Neural cell (in vitro differentiated cells): ENCODE measurements around the gene USB1. TPM values are rescaled to one million over a fixed set of nuclear protein-coding genes. Genes with fewer than 3 reads are reported as not detected.

Experiments
- H2AFZ ChIP-seq: fragments of 200-600, 300-800 bp; sonication (generic), shearing (Covaris generic); 2 replicates; pipeline ENCODE4 v1.6.0; 2014; ENCODE audit warnings: low read depth, mild to moderate bottlenecking, antibody characterized with exemption, low read length, moderate library complexity
- H3F3A ChIP-seq: fragments of 200-600 bp; shearing (Covaris generic); 2 replicates; pipeline ENCODE4 v1.6.1; 2016; ENCODE audit warnings: mild to moderate bottlenecking, moderate library complexity, mixed read lengths, antibody characterized with exemption, low read length; ENCODE audit not compliant: insufficient read depth, poor library complexity, severe bottlenecking
- H3K27ac ChIP-seq: fragments of 200-600, 300-800 bp; sonication (generic), shearing (Covaris generic); 2 replicates; pipeline ENCODE4 v1.5.1; 2014; ENCODE audit warnings: mild to moderate bottlenecking, low read length, moderate library complexity
- H3K27me3 ChIP-seq: fragments of 300-800, 200-600 bp; sonication (generic), shearing (Covaris generic); 2 replicates; pipeline ENCODE4 v1.6.0; 2014; ENCODE audit warnings: mild to moderate bottlenecking, low read depth, low read length, moderate library complexity; ENCODE audit not compliant: insufficient read depth
- H3K36me3 ChIP-seq: fragments of 300-800, 200-600 bp; sonication (generic), shearing (Covaris generic); 2 replicates; pipeline ENCODE4 v1.5.1; 2014; ENCODE audit warnings: mild to moderate bottlenecking, antibody characterized with exemption, low read length, moderate library complexity; ENCODE audit not compliant: insufficient read depth
- H3K4me2 ChIP-seq: fragments of 300-800, 200-600 bp; sonication (generic), shearing (Covaris generic); 2 replicates; pipeline ENCODE4 v1.6.0; 2014; ENCODE audit warnings: mild to moderate bottlenecking, low read length
- H3K4me3 ChIP-seq: fragments of 300-800, 200-600 bp; sonication (generic), shearing (Covaris generic); 2 replicates; pipeline ENCODE4 v1.5.1; 2014; ENCODE audit warnings: mild to moderate bottlenecking, low read length, moderate library complexity
- H3K79me2 ChIP-seq: fragments of 200-600 bp; shearing (Covaris generic); replicated peaks from 2 replicates; pipeline ENCODE4 v1.6.0; 2014; ENCODE audit warnings: mild to moderate bottlenecking, low read length, moderate library complexity; ENCODE audit not compliant: insufficient read depth
- H3K9ac ChIP-seq: fragments of 300-800, 200-600 bp; sonication (generic), shearing (Covaris generic); 2 replicates; pipeline ENCODE4 v1.6.1; 2016; ENCODE audit warnings: mild to moderate bottlenecking, low read length, mixed read lengths
- H3K9me2 ChIP-seq: fragments of 200-600 bp; shearing (Covaris generic); 2 replicates; pipeline ENCODE4 v1.6.1; 2016; ENCODE audit warnings: mild to moderate bottlenecking, low read length, mixed read lengths; ENCODE audit not compliant: insufficient read depth
- H3K9me3 ChIP-seq: fragments of 200-600, 300-800 bp; sonication (generic), shearing (Covaris generic); 2 replicates; pipeline ENCODE4 v1.6.1; 2016; ENCODE audit warnings: mild to moderate bottlenecking, mixed run types, low read length, moderate library complexity, mixed read lengths
- H4K20me1 ChIP-seq: fragments of 200-600 bp; shearing (Covaris generic); 2 replicates; pipeline ENCODE4 v1.6.1; 2016; ENCODE audit warnings: mild to moderate bottlenecking, mixed run types; ENCODE audit not compliant: insufficient read depth
- CTCF ChIP-seq: fragments of 450-650 bp; IDR thresholded peaks from 2 replicates; pipeline ENCODE4 v1.5.1; 2014; ENCODE audit warnings: antibody characterized with exemption, mild to moderate bottlenecking, moderate library complexity; ENCODE audit not compliant: poor library complexity, severe bottlenecking
- EP300 ChIP-seq: fragments of 450-650 bp; conservative IDR thresholded peaks from 2 replicates; pipeline ENCODE4 v1.6.1; 2014; ENCODE audit warnings: antibody characterized with exemption, mild to moderate bottlenecking, moderate library complexity; ENCODE audit not compliant: poor library complexity, severe bottlenecking
- EZH2 ChIP-seq: fragments of 200-600, 300-800 bp; shearing (Covaris generic), sonication (generic); IDR thresholded peaks from 2 replicates; pipeline ENCODE4 v1.6.1; 2014; ENCODE audit warnings: antibody characterized with exemption, low read length, borderline replicate concordance, mild to moderate bottlenecking; ENCODE audit not compliant: insufficient read depth, poor library complexity, severe bottlenecking
- MXI1 ChIP-seq: fragments of 450-650 bp; conservative IDR thresholded peaks from 2 replicates; pipeline ENCODE4 v1.6.1; 2014; ENCODE audit warnings: antibody characterized with exemption, mild to moderate bottlenecking; ENCODE audit not compliant: poor library complexity, severe bottlenecking
- POLR2AphosphoS5 ChIP-seq: IDR thresholded peaks from 2 replicates; pipeline ENCODE4 v1.6.1; 2012
- RAD21 ChIP-seq: fragments of 450-650 bp; conservative IDR thresholded peaks from 2 replicates; pipeline ENCODE4 v1.6.1; 2014; ENCODE audit warnings: antibody characterized with exemption, mild to moderate bottlenecking, moderate library complexity
- REST ChIP-seq: IDR thresholded peaks from 2 replicates; pipeline ENCODE4 v1.6.1; 2012; ENCODE audit warnings: borderline replicate concordance
- SMC3 ChIP-seq: fragments of 450-650 bp; conservative IDR thresholded peaks from 2 replicates; pipeline ENCODE4 v1.6.1; 2014; ENCODE audit warnings: antibody characterized with exemption, mild to moderate bottlenecking, moderate library complexity; ENCODE audit not compliant: poor library complexity
- TAF1 ChIP-seq: IDR thresholded peaks from 2 replicates; pipeline ENCODE4 v1.6.1; 2012; ENCODE audit warnings: low read depth
- polyA plus RNA-seq: library from polyadenylated mRNA; depleted of rRNA; stranded (reverse); fragments of >200 nt; gene quantifications from 2 replicates; pipeline ENCODE4 v1.2.3, GENCODE V29; 2014

Gene USB1
- polyA plus RNA-seq, 1 donor from 2014 or later, result 25.7 TPM

GRCh38 chr16:58043571-58044155, 42.5 kb downstream of the USB1 start:
- no peak overlapping the region for H3K4me3 ChIP-seq
- H3K9me2 ChIP-seq, result no peaks in the 10 kb centered on the region
- no peaks in the 10 kb centered on the region for H3K9me3 ChIP-seq
- H3K79me2 ChIP-seq, result no peaks in the 10 kb centered on the region
- no peak overlapping the region for H3K27ac ChIP-seq
- H3K9ac ChIP-seq, result no peak overlapping the region
- no peak overlapping the region for H3K4me2 ChIP-seq
- no peaks in the 10 kb centered on the region for H3K36me3 ChIP-seq
- H3F3A ChIP-seq, result no peaks in the 10 kb centered on the region
- TF ChIP-seq RAD21 (no peak), CTCF (no peak), POLR2AphosphoS5 (no peak), REST (no peak), MXI1 (no peak), EP300 (no peak), TAF1 (no peak), EZH2 (no peak), SMC3 (no peak)
- H3K27me3 ChIP-seq, result no peaks in the 10 kb centered on the region
- no peak overlapping the region for H2AFZ ChIP-seq
- no peaks in the 10 kb centered on the region for H4K20me1 ChIP-seq

- H3K36me3 ChIP-seq, result no peaks in the 10 kb centered on the region
- H3K9me2 ChIP-seq, result no peaks in the 10 kb centered on the region
- H3K79me2 ChIP-seq, result no peaks in the 10 kb centered on the region
- no peak overlapping the region for H3K4me3 ChIP-seq
- H3K27me3 ChIP-seq, result no peaks in the 10 kb centered on the region
- H3K9me3 ChIP-seq, result no peaks in the 10 kb centered on the region
- H3K27ac ChIP-seq, result no peak overlapping the region
- no peaks in the 10 kb centered on the region for H3F3A ChIP-seq
- H3K9ac ChIP-seq, result no peak overlapping the region
- H3K4me2 ChIP-seq, result no peak overlapping the region
- TF ChIP-seq SMC3, result no peak
- TF ChIP-seq CTCF, result no peak
- TF ChIP-seq MXI1, result no peak
- TF ChIP-seq REST, result no peak
- no peak for TF ChIP-seq POLR2AphosphoS5
- no peak overlapping the region for H2AFZ ChIP-seq
- no peaks in the 10 kb centered on the region for H4K20me1 ChIP-seq
Measured at GRCh38 chr16:58044266-58045019, 43.2 kb downstream of the USB1 start.
